ENCODE measurements around the gene CD177. TPM values are rescaled to one million over a fixed set of nuclear protein-coding genes. Genes with fewer than 3 reads are reported as not detected.
"Not testable (repeated sequence)": the region's sequence is repeated elsewhere in the genome, so short reads cannot be mapped to it uniquely, and the experiment has no call there.

Gene CD177
- total and polyA plus RNA-seq, 8 donors, result 0.25 to 11.3 (median 2.8) TPM; not detected in 3

DNA sequence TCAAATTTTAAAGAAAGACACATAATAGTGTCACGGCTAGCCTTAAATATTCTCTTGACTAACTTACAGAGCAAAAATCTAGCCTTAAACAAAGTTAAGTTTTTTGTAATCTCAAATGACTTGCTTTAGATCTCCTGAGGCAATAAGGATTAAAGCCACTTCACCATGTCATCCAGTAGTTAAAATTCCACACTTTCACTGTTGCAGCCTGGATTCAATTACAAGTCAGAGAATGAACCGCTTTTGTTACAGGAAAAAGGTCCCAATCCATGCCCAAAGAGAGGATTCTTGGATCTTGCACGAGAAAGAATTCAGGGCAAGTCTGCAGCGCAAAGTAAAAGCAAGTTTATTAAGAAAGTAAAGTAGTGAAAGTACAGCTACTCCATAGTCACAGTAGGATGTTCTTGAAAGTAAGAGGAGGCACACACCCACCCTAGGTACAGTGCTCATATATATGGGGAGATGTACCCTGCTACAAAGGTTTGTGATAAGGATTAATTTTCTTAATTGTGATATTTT lies 34.6 kb upstream of the CD177 start:
- TF ChIP-seq, protein P1, sequence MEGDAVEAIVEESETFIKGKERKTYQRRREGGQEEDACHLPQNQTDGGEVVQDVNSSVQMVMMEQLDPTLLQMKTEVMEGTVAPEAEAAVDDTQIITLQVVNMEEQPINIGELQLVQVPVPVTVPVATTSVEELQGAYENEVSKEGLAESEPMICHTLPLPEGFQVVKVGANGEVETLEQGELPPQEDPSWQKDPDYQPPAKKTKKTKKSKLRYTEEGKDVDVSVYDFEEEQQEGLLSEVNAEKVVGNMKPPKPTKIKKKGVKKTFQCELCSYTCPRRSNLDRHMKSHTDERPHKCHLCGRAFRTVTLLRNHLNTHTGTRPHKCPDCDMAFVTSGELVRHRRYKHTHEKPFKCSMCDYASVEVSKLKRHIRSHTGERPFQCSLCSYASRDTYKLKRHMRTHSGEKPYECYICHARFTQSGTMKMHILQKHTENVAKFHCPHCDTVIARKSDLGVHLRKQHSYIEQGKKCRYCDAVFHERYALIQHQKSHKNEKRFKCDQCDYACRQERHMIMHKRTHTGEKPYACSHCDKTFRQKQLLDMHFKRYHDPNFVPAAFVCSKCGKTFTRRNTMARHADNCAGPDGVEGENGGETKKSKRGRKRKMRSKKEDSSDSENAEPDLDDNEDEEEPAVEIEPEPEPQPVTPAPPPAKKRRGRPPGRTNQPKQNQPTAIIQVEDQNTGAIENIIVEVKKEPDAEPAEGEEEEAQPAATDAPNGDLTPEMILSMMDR (IDR thresholded peaks at IDR 0.05), result no peak
- TF ChIP-seq POLR2A (IDR thresholded peaks at IDR 0.05), result no peak
- TF ChIP-seq EP300 (IDR thresholded peaks at IDR 0.05), result no peak
- no peak for TF ChIP-seq POLR2AphosphoS5 (IDR thresholded peaks at IDR 0.05)
- no peaks in the 10 kb centered on the region for H3K9me3 ChIP-seq
- no peak overlapping the region for H3K4me3 ChIP-seq
- H3K27me3 ChIP-seq, result peaks cover 0 to 6% (median 0%) of the 10 kb centered on the region in 3 donors
- H3K27ac ChIP-seq, result no peak overlapping the region
- intact Hi-C loops (cut with DNase I; ENCODE audit: low total_unique reads), result no loop called here
- DNase-seq, result no peak
- 65 to 91% (median 84%) methylated on average over 4 of the region's 4 CpGs for WGBS, 5 donors
- no peaks in the 10 kb centered on the region for H3K4me1 ChIP-seq
- no peaks in the 10 kb centered on the region for H3K36me3 ChIP-seq

DNA sequence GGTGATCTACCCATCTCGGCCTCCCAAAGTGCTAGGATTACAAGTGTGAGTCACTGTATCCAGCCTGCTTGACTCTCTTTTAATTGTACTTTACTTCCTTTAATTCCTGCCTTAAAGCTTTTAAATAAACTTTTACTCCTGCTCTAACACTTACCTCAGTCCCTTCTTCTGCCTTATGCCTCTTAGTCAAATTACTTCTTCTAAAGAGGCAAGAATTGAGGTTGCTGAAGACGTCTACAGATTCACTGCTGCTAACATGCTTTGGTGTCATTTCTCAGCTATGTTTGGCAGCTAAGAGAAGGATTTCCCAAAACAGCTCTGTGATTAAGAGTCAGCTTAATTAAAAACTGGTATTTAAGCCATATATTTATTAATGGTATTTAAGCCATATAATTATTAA lies 32.9 kb upstream of the CD177 start:
- H3K36me3 ChIP-seq, result no peaks in the 10 kb centered on the region
- TF ChIP-seq EP300 (IDR thresholded peaks at IDR 0.05), result no peak
- TF ChIP-seq, protein P1 (IDR thresholded peaks at IDR 0.05), result no peak
- no peak for TF ChIP-seq POLR2A (IDR thresholded peaks at IDR 0.05)
- TF ChIP-seq POLR2AphosphoS5 (IDR thresholded peaks at IDR 0.05), result no peak
- no peak overlapping the region for H3K4me3 ChIP-seq
- DNase-seq, result no peak
- no peaks in the 10 kb centered on the region for H3K9me3 ChIP-seq
- H3K27me3 ChIP-seq, result peaks cover 0 to 6% (median 0%) of the 10 kb centered on the region in 3 donors
- H3K4me1 ChIP-seq, result no peaks in the 10 kb centered on the region
- 67 to 80% (median 68%) methylated on average over 2 of the region's 2 CpGs for WGBS, 5 donors
- intact Hi-C loops (cut with DNase I; ENCODE audit: low total_unique reads), result no loop called here
- H3K27ac ChIP-seq, result no peak overlapping the region

DNA sequence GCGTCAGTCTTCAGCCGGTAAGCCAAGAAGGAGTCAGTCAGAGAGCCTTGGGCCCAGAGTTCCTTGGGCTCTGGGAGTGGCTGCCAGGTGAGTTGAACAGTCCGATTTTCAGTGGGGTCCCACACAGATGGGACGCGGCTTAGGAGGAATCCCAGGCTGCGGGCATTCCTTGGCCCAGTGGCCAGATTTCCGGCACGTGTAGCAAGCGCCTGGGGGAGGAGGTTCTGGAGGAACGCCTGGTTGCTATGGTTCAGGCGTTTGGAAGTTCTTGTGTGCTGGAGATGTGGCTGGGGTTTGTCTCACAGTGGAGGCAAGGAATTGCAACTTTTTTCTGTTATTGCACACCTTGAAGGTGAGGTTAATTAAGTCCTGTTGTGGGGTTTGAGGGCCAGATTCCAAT lies 26.7 kb upstream of the CD177 start:
- H3K4me3 ChIP-seq; H3K27ac ChIP-seq; H3K9me3 ChIP-seq; H3K36me3 ChIP-seq; intact Hi-C loops (cut with DNase I; ENCODE audit: low total_unique reads); DNase-seq; H3K27me3 ChIP-seq: not testable (repeated sequence)
- 89 to 93% (median 93%) methylated on average over 11 of the region's 11 CpGs for WGBS, 5 donors
- H3K4me1 ChIP-seq, result peaks cover 0 to 23% (median 8%) of the 10 kb centered on the region in 4 donors

DNA sequence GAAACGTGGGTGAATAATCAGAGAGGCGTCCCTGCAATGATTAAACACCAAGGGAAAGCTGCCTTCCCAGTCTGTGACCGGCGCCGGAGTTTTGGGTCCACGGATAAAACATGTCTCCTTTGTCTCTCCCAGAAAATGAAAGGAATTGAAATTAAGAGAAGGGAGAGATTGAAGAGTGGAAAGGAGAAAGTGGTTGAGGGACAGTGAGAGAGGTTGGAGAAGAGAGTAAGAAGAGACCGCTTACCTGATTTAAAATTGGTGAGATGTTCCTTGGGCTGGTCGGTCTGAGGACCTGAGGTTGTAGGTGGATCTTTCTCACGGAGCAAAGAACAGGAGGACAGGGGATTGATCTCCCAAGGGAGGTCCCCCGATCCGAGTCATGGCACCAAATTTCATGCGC lies 24.9 kb upstream of the CD177 start:
- H3K27ac ChIP-seq; H3K4me3 ChIP-seq; H3K36me3 ChIP-seq; DNase-seq; H3K9me3 ChIP-seq; intact Hi-C loops (cut with DNase I; ENCODE audit: low total_unique reads); H3K27me3 ChIP-seq: not testable (repeated sequence)
- WGBS, 5 donors, result 80 to 90% (median 89%) methylated on average over 5 to 12 of the region's 12 CpGs
- H3K4me1 ChIP-seq, result peaks cover 0 to 31% (median 8%) of the 10 kb centered on the region in 4 donors

DNA sequence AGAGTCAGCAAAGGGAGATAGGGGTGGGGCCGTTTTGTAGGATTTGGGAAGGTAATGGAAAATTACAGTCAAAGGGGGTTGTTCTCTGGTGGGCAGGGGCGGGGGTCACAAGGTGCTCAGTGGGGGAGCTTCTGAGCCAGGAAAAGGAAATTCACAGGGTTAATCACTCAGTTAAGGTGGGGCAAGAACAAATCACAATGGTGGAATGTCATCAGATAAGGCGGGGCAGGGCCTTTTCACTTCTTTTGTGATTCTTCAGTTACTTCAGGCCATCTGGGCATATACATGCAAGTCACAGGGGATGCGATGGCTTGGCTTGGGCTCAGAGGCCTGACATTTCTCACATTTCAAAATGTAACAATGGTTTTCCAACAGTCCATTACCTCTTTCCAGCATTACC lies 24.4 kb upstream of the CD177 start:
- DNase-seq; H3K36me3 ChIP-seq; intact Hi-C loops (cut with DNase I; ENCODE audit: low total_unique reads); H3K4me3 ChIP-seq; H3K27me3 ChIP-seq; H3K9me3 ChIP-seq: not testable (repeated sequence)
- WGBS, 5 donors, result 52 to 67% (median 60%) methylated on average over 4 of the region's 4 CpGs
- Histone ChIP-seq H3K27ac (peak overlapping the region in 2 of 5 donors; percentile 48 to 58), H3K4me1 (peaks cover 0 to 31% (median 8%) of the 10 kb centered on the region in 4 donors)

DNA sequence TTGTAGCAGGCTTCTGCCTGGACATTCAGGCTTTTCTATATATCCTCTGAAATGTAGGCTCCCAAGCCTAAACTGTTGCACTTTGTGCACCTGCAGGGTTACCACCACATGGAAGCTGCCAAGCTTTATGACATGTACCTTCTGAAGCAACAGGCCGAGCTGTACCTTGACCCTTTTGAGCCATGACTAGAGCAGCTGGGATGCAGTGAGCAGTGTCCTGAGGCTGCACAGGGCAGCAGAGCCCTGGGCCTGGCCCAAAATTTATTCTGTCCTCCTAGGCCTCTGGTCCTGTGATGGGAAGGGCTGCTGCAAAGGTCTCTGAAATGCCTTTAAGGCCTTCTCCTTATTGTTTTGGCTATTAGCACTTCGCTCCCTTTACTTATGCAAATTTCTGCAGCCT lies 23.5 kb upstream of the CD177 start:
- peak overlapping the region in 2 of 5 donors; percentile 48 to 58 for H3K27ac ChIP-seq
- H3K27me3 ChIP-seq, result no peaks in the 10 kb centered on the region
- no peaks in the 10 kb centered on the region for H3K36me3 ChIP-seq
- no peak for DNase-seq
- no peaks in the 10 kb centered on the region for H3K9me3 ChIP-seq
- intact Hi-C loops (cut with DNase I; ENCODE audit: low total_unique reads), result no loop called here
- 73 to 91% (median 82%) methylated on average over 2 of the region's 2 CpGs for WGBS, 5 donors
- TF ChIP-seq POLR2A (IDR thresholded peaks at IDR 0.05) (no peak), POLR2AphosphoS5 (IDR thresholded peaks at IDR 0.05) (no peak), EP300 (IDR thresholded peaks at IDR 0.05) (no peak)
- TF ChIP-seq, protein P1 (IDR thresholded peaks at IDR 0.05), result no peak
- no peak overlapping the region for H3K4me3 ChIP-seq
- H3K4me1 ChIP-seq, result peaks cover 0 to 31% (median 8%) of the 10 kb centered on the region in 4 donors
